Upper lobe of right lung (tissue), 1 donor: Measurements from ENCODE around the gene KIF25. TPM values are rescaled to one million over a fixed set of nuclear protein-coding genes. Genes with fewer than 3 reads are reported as not detected.

Source experiments
- ATAC-seq: fragments of 200-7000 bp; cut with Tn5 transposase; one replicate; pipeline ENCODE4 v1.9.1; 2020; ENCODE audit warnings: mild to moderate bottlenecking, moderate library complexity
- DNase-seq: peaks from one replicate; pipeline ENCODE4 v3.0.0-alpha.2; 2020
- H3K27ac ChIP-seq: fragments of 200-600 bp; one replicate; pipeline ENCODE4 v1.8.0; 2022
- H3K27me3 ChIP-seq: fragments of 200-600 bp; one replicate; pipeline ENCODE4 v1.8.0; 2022; ENCODE audit warnings: mild to moderate bottlenecking
- H3K36me3 ChIP-seq: fragments of 200-600 bp; one replicate; pipeline ENCODE4 v1.8.0; 2022
- H3K4me1 ChIP-seq: fragments of 200-600 bp; one replicate; pipeline ENCODE4 v1.8.0; 2022
- H3K4me3 ChIP-seq: fragments of 200-600 bp; one replicate; pipeline ENCODE4 v1.8.0; 2022; ENCODE audit warnings: mild to moderate bottlenecking
- H3K9me3 ChIP-seq: fragments of 200-600 bp; one replicate; pipeline ENCODE4 v1.8.0; 2022
- intact Hi-C: fragments of 100-400 bp; cut with DNase I; formaldehyde crosslinking; loops from one replicate; pipeline ENCODE4 v1.11.0; 2022
- total RNA-seq: library from RNA; stranded (reverse); fragmentation: NEBNext Ultra II Directional; extraction: Animal tissue kit (Norgen Biotek cat#: 25700); gene quantifications from one replicate; pipeline ENCODE4 v1.2.1, GENCODE V29; 2021
- TF ChIP-seq, protein P1 (sequence below): fragments of 200-600 bp; IDR thresholded peaks from one replicate; pipeline ENCODE4 v1.8.0; 2022; ENCODE audit warnings: antibody characterized with exemption
- donor health status: DM: no; HTN: yes; CAD: no; lungs with severe emphysema.

The KIF25 gene
- total RNA-seq, 1 donor from 2014 or later, result 0.96 TPM

GRCh38 chr6:168081858-168082546 is 84.5 kb downstream of the KIF25 start:
- ATAC-seq (no peak), DNase-seq (no peak)
- intact Hi-C loops, result no loop called here

DNA sequence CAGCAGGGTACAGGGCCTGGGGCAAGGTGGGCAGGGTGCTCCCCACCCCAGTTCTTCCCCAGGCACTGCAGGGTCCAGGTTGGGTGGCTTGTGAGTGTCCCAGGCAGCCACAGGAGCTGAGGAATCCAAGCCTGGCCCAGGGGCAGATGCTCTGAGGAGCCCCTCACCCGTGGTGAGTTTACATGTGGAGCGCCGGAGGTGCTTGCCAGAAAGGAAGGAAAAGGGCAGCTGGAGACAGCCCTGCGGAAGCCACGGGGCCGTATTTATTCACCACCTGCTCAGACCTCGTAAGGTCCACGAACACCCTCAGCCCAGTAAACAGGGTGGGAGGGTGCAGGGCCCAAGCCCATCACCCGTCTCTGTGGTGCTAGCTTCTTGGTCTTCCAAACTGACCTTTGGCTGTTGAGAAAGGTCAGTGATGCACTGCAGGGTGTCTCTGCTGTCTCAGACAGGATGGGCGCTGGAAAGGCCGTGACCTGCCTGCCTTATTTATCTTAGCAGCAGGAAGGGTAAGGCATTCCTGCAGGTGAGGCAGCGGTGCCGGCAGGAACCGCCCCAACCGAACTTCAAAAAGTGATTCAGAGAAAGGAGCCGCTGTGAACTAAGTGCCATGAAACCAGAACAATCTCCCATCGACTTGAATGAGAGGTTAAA is 85.5 kb downstream of the KIF25 start:
- ATAC-seq (no peak), DNase-seq (no peak)
- H3K4me3 ChIP-seq, result no peak overlapping the region
- intact Hi-C loops, result no loop called here
- H3K4me1 ChIP-seq, result no peaks in the 10 kb centered on the region
- H3K9me3 ChIP-seq, result no peaks in the 10 kb centered on the region
- H3K36me3 ChIP-seq, result no peaks in the 10 kb centered on the region
- H3K27me3 ChIP-seq, result no peaks in the 10 kb centered on the region
- TF ChIP-seq, protein P1, sequence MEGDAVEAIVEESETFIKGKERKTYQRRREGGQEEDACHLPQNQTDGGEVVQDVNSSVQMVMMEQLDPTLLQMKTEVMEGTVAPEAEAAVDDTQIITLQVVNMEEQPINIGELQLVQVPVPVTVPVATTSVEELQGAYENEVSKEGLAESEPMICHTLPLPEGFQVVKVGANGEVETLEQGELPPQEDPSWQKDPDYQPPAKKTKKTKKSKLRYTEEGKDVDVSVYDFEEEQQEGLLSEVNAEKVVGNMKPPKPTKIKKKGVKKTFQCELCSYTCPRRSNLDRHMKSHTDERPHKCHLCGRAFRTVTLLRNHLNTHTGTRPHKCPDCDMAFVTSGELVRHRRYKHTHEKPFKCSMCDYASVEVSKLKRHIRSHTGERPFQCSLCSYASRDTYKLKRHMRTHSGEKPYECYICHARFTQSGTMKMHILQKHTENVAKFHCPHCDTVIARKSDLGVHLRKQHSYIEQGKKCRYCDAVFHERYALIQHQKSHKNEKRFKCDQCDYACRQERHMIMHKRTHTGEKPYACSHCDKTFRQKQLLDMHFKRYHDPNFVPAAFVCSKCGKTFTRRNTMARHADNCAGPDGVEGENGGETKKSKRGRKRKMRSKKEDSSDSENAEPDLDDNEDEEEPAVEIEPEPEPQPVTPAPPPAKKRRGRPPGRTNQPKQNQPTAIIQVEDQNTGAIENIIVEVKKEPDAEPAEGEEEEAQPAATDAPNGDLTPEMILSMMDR, result no peak
- H3K27ac ChIP-seq, result no peak overlapping the region

More at GRCh38 chr6:168081858-168082546, 84.5 kb downstream of the KIF25 start:
- Histone ChIP-seq H3K27me3 (no peaks in the 10 kb centered on the region), H3K4me1 (no peaks in the 10 kb centered on the region), H3K36me3 (no peaks in the 10 kb centered on the region), H3K9me3 (no peaks in the 10 kb centered on the region), H3K4me3 (no peak overlapping the region), H3K27ac (no peak overlapping the region)
- TF ChIP-seq, protein P1, result no peak

GRCh38 chr6:168083514-168083885 is 86.0 kb downstream of the KIF25 start:
- Histone ChIP-seq H3K27ac (no peak overlapping the region), H3K4me3 (no peak overlapping the region), H3K4me1 (no peaks in the 10 kb centered on the region), H3K36me3 (no peaks in the 10 kb centered on the region), H3K27me3 (no peaks in the 10 kb centered on the region), H3K9me3 (no peaks in the 10 kb centered on the region)
- DNase-seq (no peak), ATAC-seq (no peak)
- intact Hi-C loops, result no loop called here
- TF ChIP-seq, protein P1, result no peak

DNA sequence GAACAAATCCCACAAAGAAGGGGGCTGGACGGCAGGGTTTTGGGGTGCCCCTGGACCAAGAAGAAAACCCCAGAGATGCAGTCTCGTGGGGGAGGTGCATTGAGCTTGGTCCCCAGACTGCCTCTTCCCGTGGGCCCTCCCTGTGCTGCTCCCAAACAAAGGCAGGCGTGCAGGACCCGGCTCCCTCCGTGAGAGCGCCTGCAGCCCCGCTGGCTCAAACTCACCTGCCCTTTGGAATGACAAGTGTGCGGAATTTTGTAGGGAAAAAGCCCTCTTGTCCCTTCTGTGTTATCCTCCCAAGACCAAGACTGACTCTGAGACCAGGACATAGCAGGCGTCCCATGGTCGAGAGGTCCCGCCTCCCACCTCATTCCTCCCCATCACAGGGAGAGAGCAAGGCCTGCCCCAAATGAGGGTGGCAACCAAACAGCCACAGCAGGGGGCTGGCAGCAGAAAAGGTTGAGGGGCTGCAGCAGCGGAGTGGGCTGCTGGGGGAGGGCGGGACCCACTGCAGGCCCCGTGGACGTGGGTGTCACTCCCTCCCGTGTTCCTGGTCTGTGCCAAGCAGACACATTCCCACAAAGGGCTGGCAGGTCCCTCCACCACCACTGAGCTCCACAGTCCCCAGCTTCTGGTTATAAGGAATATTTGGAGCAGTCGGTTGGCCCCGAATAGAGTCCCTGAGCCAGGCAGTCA is 87.1 kb downstream of the KIF25 start:
- H3K4me3 ChIP-seq, result no peak overlapping the region
- no peak for ATAC-seq
- no peaks in the 10 kb centered on the region for H3K4me1 ChIP-seq
- H3K27ac ChIP-seq, result no peak overlapping the region
- no peaks in the 10 kb centered on the region for H3K27me3 ChIP-seq
- intact Hi-C loops, result no loop called here
- TF ChIP-seq, protein P1, result no peak
- H3K9me3 ChIP-seq, result no peaks in the 10 kb centered on the region
- H3K36me3 ChIP-seq, result no peaks in the 10 kb centered on the region
- DNase-seq, result no peak

DNA sequence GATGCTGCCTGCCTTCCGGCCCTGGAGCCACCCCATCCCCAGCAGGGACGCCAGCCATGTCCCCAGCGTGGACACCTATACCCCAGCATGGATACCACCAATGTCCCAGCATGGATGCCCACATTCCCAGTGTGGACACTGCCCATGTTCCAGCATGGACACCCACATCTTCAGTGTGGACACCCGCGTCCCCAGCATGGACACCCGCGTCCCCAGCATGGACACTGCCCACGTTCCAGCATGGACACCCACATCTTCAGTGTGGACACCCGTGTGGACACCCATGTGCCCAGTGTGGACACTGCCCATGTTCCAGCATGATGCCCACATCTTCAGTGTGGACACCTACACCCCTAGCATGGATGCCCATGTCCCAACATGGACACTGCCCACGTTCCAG is 88.6 kb downstream of the KIF25 start:
- TF ChIP-seq, protein P1, result no peak
- no peaks in the 10 kb centered on the region for H3K9me3 ChIP-seq
- no peak overlapping the region for H3K4me3 ChIP-seq
- no peaks in the 10 kb centered on the region for H3K36me3 ChIP-seq
- intact Hi-C loops, result no loop called here
- no peak overlapping the region for H3K27ac ChIP-seq
- no peak for DNase-seq
- no peak for ATAC-seq
- no peaks in the 10 kb centered on the region for H3K4me1 ChIP-seq
- H3K27me3 ChIP-seq, result no peaks in the 10 kb centered on the region
